Measurements from ENCODE around the gene ACAA2.
"Not testable (repeated sequence)": the region's sequence is repeated elsewhere in the genome, so short reads cannot be mapped to it uniquely, and the experiment has no call there.

The ACAA2 gene

GRCh38 chr18:49844903-49845302 is 31.6 kb upstream of the ACAA2 start:
- DNase-seq (ENCODE audit: low read depth): no peak

GRCh38 chr18:49843778-49844625 is 30.7 kb upstream of the ACAA2 start:
- DNase-seq (ENCODE audit: low read depth): no peak

- DNase-seq (ENCODE audit: low read depth): no peak
Observed at GRCh38 chr18:49843131-49843530, 29.8 kb upstream of the ACAA2 start.

- no peak for DNase-seq (ENCODE audit: low read depth)
Observed at GRCh38 chr18:49842656-49843055, 29.3 kb upstream of the ACAA2 start.

GRCh38 chr18:49841236-49842217 is 28.2 kb upstream of the ACAA2 start:
- no peak for DNase-seq (ENCODE audit: low read depth)

GRCh38 chr18:49839012-49839411 is 25.7 kb upstream of the ACAA2 start:
- DNase-seq (ENCODE audit: low read depth): no peak

GRCh38 chr18:49838381-49838780 is 25.0 kb upstream of the ACAA2 start:
- no peak for DNase-seq (ENCODE audit: low read depth)

GRCh38 chr18:49837889-49838288 is 24.6 kb upstream of the ACAA2 start:
- DNase-seq (ENCODE audit: low read depth): no peak

- not testable (repeated sequence) for DNase-seq (ENCODE audit: low read depth)
Observed at GRCh38 chr18:49837316-49837835, 24.0 kb upstream of the ACAA2 start.

- DNase-seq (ENCODE audit: low read depth): no peak
Observed at GRCh38 chr18:49835405-49835804, 22.1 kb upstream of the ACAA2 start.

GRCh38 chr18:49834258-49834657 is 20.9 kb upstream of the ACAA2 start:
- DNase-seq (ENCODE audit: low read depth): no peak

GRCh38 chr18:49833814-49834213 is 20.5 kb upstream of the ACAA2 start:
- DNase-seq (ENCODE audit: low read depth): no peak

- DNase-seq (ENCODE audit: low read depth): no peak
Observed at GRCh38 chr18:49832221-49832647, 18.9 kb upstream of the ACAA2 start.

- DNase-seq (ENCODE audit: low read depth): no peak
Observed at GRCh38 chr18:49827996-49828395, 14.7 kb upstream of the ACAA2 start.

GRCh38 chr18:49819823-49820671 is 6.7 kb upstream of the ACAA2 start:
- DNase-seq (ENCODE audit: low read depth): peak; percentile 13

- no peak for DNase-seq (ENCODE audit: low read depth)
Observed at GRCh38 chr18:49819071-49819662, 5.8 kb upstream of the ACAA2 start.

- DNase-seq (ENCODE audit: low read depth): no peak
Observed at GRCh38 chr18:49817947-49818346, 4.6 kb upstream of the ACAA2 start.

- DNase-seq (ENCODE audit: low read depth): no peak
Observed at GRCh38 chr18:49815927-49816326, 2.6 kb upstream of the ACAA2 start.

- DNase-seq (ENCODE audit: low read depth): no peak
Observed at GRCh38 chr18:49814147-49814499, 790 bp upstream of the ACAA2 start.

GRCh38 chr18:49813069-49813318 is 339 bp downstream of the ACAA2 start:
- no peak for DNase-seq (ENCODE audit: low read depth)

GRCh38 chr18:49812286-49813068 is 856 bp downstream of the ACAA2 start:
- DNase-seq (ENCODE audit: low read depth): no peak
